GM19324 (cell line): ENCODE measurements around the gene NPHP1.
"Not testable (repeated sequence)": the region's sequence is repeated elsewhere in the genome, so short reads cannot be mapped to it uniquely, and the experiment has no call there.

Experiments used
- ATAC-seq: cut with Tn5 transposase; IDR thresholded peaks from one replicate; pipeline ENCODE4 v1.9.1; 2021; ENCODE audit warnings: mild to moderate bottlenecking, moderate library complexity; ENCODE audit not compliant: unreplicated experiment, low FRiP score

Gene NPHP1

GRCh38 chr2:110140401-110140800 is 64.4 kb downstream of the NPHP1 start:
- no peak for ATAC-seq

GRCh38 chr2:110134025-110134424 is 70.8 kb downstream of the NPHP1 start:
- ATAC-seq, result no peak

DNA sequence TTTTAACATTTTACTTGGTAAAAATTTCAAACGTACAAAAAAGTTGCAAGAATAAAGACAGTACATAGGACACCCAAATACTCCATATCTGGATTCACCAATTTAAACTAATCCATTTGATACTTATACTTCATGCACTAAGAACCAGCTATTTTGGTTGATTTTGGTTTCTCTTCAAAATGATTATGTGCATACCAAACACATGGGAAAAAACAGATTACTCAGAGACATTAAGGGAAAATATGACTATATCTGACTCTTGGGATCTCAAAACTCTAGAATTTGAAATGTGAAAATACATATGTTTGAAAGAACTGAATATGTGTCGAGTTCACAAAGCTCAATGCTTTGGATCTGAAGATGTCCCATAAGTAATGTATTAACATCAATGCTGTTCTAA is 73.6 kb downstream of the NPHP1 start:
- no peak for ATAC-seq

- ATAC-seq, result no peak
These were observed 74.1 kb downstream of the NPHP1 start for GRCh38 chr2:110130757-110131156.

- no peak for ATAC-seq
These were observed 77.9 kb downstream of the NPHP1 start for GRCh38 chr2:110126906-110127305.

DNA sequence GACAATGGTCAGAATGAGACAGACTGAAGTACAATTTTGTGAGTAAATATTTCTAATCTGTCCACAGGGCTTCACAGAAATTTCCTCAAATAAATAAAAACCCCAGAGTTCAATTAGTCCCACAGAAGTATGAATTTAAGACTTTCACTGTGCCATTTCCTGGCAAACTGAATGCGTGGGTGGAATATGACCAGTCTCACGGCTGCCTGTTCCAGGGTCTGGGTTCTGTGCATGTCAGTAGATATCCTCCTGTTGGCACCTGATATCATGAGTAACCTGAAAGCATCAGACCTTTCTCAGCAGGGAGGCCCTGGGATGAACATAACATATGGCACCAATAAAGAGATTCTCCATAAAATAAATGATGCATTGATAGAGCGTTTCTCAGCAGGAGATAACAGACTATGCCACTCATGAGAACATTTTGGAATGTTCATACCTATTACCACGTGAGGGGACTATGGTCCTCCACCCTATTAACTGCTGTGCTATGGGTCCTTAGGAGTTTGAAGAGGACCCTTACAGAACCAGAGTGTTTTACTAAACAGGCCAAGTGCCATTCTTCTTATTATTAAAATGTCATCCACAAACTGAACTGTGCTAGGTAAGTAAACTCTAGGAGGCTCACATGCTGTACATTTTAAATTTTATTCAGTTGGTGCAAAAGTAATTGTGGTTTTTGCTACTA is 78.6 kb downstream of the NPHP1 start:
- ATAC-seq, result no peak

DNA sequence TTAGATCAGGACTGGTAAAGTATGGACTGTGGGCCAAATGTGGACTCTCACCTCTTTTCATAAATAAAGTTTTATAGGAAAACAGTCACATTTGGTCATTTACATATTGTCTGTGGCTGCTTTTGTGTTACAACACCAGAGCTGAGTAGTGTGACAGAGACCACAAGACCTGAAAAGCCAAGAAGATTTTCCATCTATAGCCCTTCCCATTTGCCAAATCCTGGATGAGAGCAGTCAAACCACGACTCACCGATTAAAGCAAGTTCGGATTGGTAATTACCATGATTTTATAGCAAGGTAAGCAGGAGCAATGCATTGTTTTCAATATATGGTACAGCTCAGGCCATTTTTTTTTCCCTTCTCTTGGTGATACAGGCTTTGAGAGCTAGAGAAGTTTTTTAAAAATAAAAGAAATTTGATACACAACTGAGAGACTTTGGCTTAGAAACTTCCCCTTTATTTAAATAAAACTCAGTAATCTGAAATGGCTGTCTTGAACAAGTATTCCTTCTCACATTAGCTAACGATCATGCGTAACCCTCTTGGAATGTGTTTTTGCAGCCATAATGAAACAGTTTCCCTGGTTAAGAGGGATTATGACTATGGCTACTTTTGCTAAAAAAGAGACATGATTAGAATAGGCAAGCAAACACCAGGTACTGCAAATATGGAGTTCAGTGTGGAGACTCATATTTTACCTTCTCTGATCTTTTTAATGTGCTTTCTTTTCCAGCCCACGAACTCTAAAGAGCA is 79.7 kb downstream of the NPHP1 start:
- ATAC-seq, result no peak

DNA sequence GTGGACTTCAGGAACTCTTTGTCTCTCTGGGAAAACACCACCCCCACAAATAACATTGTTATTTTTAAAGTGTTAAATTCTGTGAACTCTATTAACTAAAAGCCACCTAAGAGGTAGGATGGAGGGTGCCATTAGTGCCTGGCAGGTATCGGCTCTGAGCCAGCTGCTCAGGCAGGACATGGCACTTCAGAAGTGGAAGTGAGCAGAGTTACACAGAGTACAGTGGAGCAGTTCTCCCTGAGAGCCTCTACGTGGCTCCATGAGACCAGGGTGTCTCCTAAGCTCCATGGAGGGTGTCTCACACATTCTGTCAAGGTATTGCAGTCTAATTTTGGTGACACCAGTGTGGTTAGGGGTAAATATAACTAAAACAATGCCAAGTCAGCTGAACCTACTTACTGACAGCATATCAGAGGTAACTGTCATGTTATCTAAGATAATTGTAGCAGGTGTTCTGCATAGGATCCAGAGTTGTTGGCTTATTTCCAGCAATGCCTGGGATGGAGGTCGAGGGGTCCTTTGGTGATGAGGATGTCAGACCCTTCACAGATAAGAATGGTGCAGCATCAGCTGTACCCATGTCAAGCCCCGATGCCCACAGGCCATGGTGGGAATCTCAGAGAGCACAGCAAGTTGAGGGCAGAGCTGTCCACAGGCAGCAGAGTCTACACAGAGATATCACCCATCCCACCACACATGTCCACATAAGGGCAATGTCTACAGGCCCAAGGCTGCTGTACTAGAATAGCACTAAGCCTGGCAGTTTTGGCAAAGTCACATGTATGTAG is 80.6 kb downstream of the NPHP1 start:
- ATAC-seq, result no peak

GRCh38 chr2:110121592-110121991 is 83.2 kb downstream of the NPHP1 start:
- no peak for ATAC-seq

- ATAC-seq, result no peak
These were observed 83.8 kb downstream of the NPHP1 start for GRCh38 chr2:110121052-110121334.

GRCh38 chr2:110120171-110121051 is 84.4 kb downstream of the NPHP1 start:
- no peak for ATAC-seq

- no peak for ATAC-seq
These were observed 88.6 kb downstream of the NPHP1 start for GRCh38 chr2:110116033-110116710.

DNA sequence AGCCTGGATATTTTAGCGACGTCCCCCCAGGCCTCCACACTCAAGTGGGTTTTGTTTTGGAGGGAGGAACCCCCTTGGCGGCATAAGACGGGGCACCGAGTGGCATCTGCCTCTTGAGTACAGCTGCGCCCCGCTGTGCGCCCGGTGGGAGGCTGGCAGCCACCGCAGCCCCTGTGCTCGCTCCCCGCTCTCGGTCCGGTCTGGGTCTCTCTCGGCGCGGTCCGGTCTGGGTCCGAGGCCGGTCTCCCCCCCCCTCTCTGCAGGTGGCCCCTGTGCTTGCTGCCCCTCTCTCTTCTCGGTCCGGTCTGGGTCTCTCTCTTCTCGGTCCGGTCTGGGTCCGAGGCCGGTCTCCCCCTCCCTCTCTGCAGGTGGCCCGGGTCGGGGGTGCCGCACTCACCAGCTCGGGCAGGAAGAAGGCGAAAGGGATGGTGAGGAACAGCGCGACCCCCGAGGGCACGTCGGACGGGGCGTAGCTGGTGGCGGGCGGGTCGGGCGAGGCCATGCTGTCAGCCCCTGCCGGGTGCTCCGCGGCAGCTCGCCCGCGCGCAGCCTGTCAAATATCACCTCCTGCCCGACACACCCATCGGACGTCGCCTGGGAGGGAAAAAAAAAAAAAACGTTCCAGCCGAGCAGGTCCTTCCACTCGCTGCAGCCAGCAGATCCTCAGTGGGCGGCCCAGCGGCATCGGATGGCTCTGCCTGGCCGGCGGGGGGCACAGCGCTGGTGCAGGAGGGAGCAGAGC is 89.4 kb downstream of the NPHP1 start, which contains the start of gene MALL:
Gene MALL, minus strand, starts transcription at position 532 of the 742 bp plus-strand sequence. Its CDS starts 30 bp downstream, at position 502.
- ATAC-seq, result no peak

DNA sequence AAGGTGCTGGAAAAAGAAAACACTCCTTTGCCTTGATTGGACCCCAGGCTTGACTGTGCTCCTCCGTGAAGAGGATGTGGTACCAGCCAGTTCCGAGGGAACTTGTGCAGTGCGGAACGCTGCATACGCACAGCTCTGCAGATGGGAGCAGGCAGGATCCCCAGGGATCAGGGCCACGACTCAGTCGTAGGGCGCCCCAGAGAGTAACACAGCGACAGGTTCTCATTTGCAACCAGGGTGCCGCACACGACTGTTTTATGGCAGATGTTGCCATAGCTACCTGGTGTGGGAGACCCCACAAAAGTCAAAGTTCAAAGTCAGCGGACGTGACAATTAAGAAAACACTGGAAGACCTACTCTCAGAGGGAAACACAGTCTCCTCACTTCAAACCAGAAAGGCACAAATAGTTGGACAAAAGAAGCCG is 90.0 kb downstream of the NPHP1 start:
- ATAC-seq, result no peak

DNA sequence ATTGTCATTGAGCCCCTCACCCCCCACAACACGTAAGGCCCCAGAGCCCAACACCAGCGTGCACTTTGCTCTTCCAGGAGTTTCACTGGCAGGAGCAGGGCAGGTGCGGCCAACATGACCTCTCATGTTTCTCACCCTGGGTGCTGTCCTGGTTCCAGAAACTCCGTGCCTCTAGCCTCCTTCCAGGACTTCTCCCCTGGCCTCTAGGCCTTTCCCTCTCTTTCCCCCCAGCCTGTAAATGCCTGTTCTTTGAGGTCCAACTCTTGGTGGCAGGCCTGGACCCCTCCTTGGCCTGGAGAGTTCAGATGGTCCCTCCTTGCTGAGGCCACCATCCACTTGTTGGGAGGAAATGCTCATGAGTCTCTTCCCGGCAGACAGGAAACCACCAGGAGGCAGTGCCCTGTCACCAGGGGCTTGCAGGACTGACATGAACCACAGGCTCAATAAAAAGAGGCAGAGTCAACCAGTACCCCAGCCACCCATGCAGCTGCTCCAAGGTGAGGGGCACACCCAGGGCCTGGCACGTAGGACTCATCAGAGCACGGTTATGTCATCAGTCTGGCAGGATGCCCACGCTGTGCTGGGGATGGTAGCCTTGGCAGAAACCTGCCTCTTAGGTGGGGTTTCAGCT is 90.7 kb downstream of the NPHP1 start:
- no peak for ATAC-seq

GRCh38 chr2:110108291-110108690 is 96.5 kb downstream of the NPHP1 start:
- ATAC-seq, result not testable (repeated sequence)

DNA sequence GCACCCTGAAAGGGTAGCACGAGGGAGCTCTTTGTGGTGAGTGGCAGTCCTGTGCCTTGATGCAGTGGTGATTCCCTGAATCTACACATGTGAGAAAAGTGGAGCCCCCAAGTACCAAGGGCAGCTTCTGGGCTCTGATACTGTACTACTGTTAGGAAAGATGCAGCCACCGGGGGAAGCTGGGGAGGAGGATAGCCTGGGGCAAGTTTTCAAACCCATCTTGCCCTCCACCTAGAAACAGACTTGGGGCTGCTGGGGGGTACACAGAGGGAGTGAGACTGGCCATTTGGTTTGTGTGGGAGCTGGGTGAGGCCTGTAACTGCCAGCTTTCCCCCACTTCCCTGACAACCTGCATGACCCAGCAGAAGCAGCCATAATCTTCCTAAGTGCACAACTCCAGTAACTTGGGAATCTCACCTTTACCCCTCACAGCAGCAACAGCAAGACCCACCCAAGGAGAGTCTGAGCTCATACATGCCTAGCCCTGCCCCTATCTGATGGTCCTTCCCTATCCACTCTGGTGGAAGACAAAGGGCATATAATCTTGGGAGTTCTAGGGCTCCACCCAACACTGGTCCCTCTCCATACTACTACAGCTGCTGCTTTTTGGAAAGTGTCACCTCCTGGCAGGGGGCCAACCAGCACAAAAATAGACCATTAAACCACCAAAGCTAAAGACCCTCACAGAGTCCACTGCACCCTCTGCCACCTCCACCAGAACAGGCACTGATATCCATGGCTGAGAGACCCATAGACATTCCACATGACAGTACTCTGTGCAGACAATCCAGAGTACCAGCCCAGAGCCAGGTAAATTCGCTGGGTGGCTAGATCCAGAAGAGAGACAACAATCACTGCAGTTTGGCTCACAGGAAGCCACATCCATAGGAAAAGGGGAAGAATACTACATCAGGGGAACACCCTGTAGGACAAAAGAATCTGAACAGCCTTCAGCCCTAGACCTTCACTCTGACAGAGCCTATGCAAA is 97.4 kb downstream of the NPHP1 start:
- no peak for ATAC-seq

DNA sequence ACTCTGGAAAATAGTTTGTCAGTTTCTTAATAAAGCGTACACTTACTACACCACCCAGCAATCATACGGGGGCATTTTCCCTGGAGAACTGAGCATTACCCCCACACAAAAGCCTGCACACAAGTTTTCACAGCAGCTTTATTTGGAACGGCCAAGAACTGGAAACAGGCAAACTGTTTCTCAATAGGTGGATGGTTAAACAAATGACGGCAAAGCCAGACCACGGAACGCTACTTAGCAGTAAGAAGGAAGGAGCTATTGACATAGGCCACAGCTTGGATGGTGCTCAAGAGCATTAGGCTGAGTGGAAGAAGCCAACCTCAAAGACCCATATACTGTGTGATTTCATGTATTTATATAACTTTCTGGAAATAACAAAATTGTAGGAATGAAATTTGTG is 98.2 kb downstream of the NPHP1 start:
- no peak for ATAC-seq
